ENCODE measurements around the gene SSTR3. TPM values are rescaled to one million over a fixed set of nuclear protein-coding genes. Genes with fewer than 3 reads are reported as not detected.
"Not testable (repeated sequence)": the region's sequence is repeated elsewhere in the genome, so short reads cannot be mapped to it uniquely, and the experiment has no call there.

Gene SSTR3
- total RNA-seq, 1 donor from 2014 or later: not detected

GRCh38 chr22:37254867-37255233 is 42.6 kb upstream of the SSTR3 start:
- H3K27me3 Mint-ChIP-seq (ENCODE audit: unreplicated experiment): no peaks in the 10 kb centered on the region
- no peaks in the 10 kb centered on the region for H3K36me3 Mint-ChIP-seq (ENCODE audit: unreplicated experiment)
- H3K9me3 Mint-ChIP-seq (ENCODE audit: unreplicated experiment): no peaks in the 10 kb centered on the region
- no peak overlapping the region for H3K4me3 Mint-ChIP-seq (ENCODE audit: unreplicated experiment)
- peaks cover 16% of the 10 kb centered on the region for H3K4me1 Mint-ChIP-seq (ENCODE audit: low read depth, unreplicated experiment)
- TF ChIP-seq CTCF (IDR thresholded peaks at IDR 0.05; ENCODE audit: partially characterized antibody, unreplicated experiment): no peak
- no peak for DNase-seq
- no peak overlapping the region for H3K27ac Mint-ChIP-seq (ENCODE audit: unreplicated experiment)

- Mint-ChIP-seq H3K27ac (ENCODE audit: unreplicated experiment) (no peak overlapping the region), H3K27me3 (ENCODE audit: unreplicated experiment) (no peaks in the 10 kb centered on the region), H3K4me3 (ENCODE audit: unreplicated experiment) (no peak overlapping the region), H3K9me3 (ENCODE audit: unreplicated experiment) (no peaks in the 10 kb centered on the region), H3K36me3 (ENCODE audit: unreplicated experiment) (no peaks in the 10 kb centered on the region), H3K4me1 (ENCODE audit: low read depth, unreplicated experiment) (peaks cover 12% of the 10 kb centered on the region)
- TF ChIP-seq CTCF (IDR thresholded peaks at IDR 0.05; ENCODE audit: partially characterized antibody, unreplicated experiment): no peak
- DNase-seq: no peak
These were observed 42.1 kb upstream of the SSTR3 start for GRCh38 chr22:37254209-37254866.

- Mint-ChIP-seq H3K9me3 (ENCODE audit: unreplicated experiment) (no peaks in the 10 kb centered on the region), H3K36me3 (ENCODE audit: unreplicated experiment) (no peaks in the 10 kb centered on the region), H3K27ac (ENCODE audit: unreplicated experiment) (no peak overlapping the region), H3K27me3 (ENCODE audit: unreplicated experiment) (no peaks in the 10 kb centered on the region), H3K4me3 (ENCODE audit: unreplicated experiment) (no peak overlapping the region), H3K4me1 (ENCODE audit: low read depth, unreplicated experiment) (peaks cover 3% of the 10 kb centered on the region)
- no peak for TF ChIP-seq CTCF (IDR thresholded peaks at IDR 0.05; ENCODE audit: partially characterized antibody, unreplicated experiment)
- peak; percentile 13 for DNase-seq
These were observed 40.9 kb upstream of the SSTR3 start for GRCh38 chr22:37253126-37253660.

GRCh38 chr22:37251836-37252235 is 39.6 kb upstream of the SSTR3 start:
- H3K9me3 Mint-ChIP-seq (ENCODE audit: unreplicated experiment); H3K36me3 Mint-ChIP-seq (ENCODE audit: unreplicated experiment); H3K4me3 Mint-ChIP-seq (ENCODE audit: unreplicated experiment); H3K27me3 Mint-ChIP-seq (ENCODE audit: unreplicated experiment); DNase-seq; H3K4me1 Mint-ChIP-seq (ENCODE audit: low read depth, unreplicated experiment); H3K27ac Mint-ChIP-seq (ENCODE audit: unreplicated experiment): not testable (repeated sequence)

GRCh38 chr22:37249986-37250385 is 37.7 kb upstream of the SSTR3 start:
- Mint-ChIP-seq H3K4me3 (ENCODE audit: unreplicated experiment) (no peak overlapping the region), H3K27me3 (ENCODE audit: unreplicated experiment) (no peaks in the 10 kb centered on the region), H3K27ac (ENCODE audit: unreplicated experiment) (no peak overlapping the region), H3K4me1 (ENCODE audit: low read depth, unreplicated experiment) (no peaks in the 10 kb centered on the region), H3K36me3 (ENCODE audit: unreplicated experiment) (no peaks in the 10 kb centered on the region), H3K9me3 (ENCODE audit: unreplicated experiment) (no peaks in the 10 kb centered on the region)
- peak; percentile 2 for DNase-seq
- no peak for TF ChIP-seq CTCF (IDR thresholded peaks at IDR 0.05; ENCODE audit: partially characterized antibody, unreplicated experiment)

Data from glutamatergic neuron (in vitro differentiated cells).